ENCODE results near the gene ZNF423.
"Not testable (repeated sequence)": the region's sequence is repeated elsewhere in the genome, so short reads cannot be mapped to it uniquely, and the experiment has no call there.

Gene ZNF423

GRCh38 chr16:49583911-49584310 lies 272.0 kb downstream of the ZNF423 start:
- DNase-seq (ENCODE audit: low spot score): no peak

- DNase-seq (ENCODE audit: low spot score): no peak
Observed at GRCh38 chr16:49581630-49582298, 274.1 kb downstream of the ZNF423 start.

GRCh38 chr16:49580751-49581303 lies 275.1 kb downstream of the ZNF423 start:
- DNase-seq (ENCODE audit: low spot score): no peak

- DNase-seq (ENCODE audit: low spot score): no peak
Observed at GRCh38 chr16:49578435-49579024, 277.4 kb downstream of the ZNF423 start.

GRCh38 chr16:49578018-49578417 lies 277.9 kb downstream of the ZNF423 start:
- no peak for DNase-seq (ENCODE audit: low spot score)

- DNase-seq (ENCODE audit: low spot score): no peak
Observed at GRCh38 chr16:49576941-49577340, 279.0 kb downstream of the ZNF423 start.

- DNase-seq (ENCODE audit: low spot score): no peak
Observed at GRCh38 chr16:49576173-49576494, 279.8 kb downstream of the ZNF423 start.

- no peak for DNase-seq (ENCODE audit: low spot score)
Observed at GRCh38 chr16:49575346-49576172, 280.4 kb downstream of the ZNF423 start.

GRCh38 chr16:49574826-49575225 lies 281.1 kb downstream of the ZNF423 start:
- no peak for DNase-seq (ENCODE audit: low spot score)

GRCh38 chr16:49567950-49568349 lies 288.0 kb downstream of the ZNF423 start:
- no peak for DNase-seq (ENCODE audit: low spot score)

GRCh38 chr16:49566432-49566831 lies 289.5 kb downstream of the ZNF423 start:
- no peak for DNase-seq (ENCODE audit: low spot score)

- no peak for DNase-seq (ENCODE audit: low spot score)
Observed at GRCh38 chr16:49564496-49565229, 291.2 kb downstream of the ZNF423 start.

- DNase-seq (ENCODE audit: low spot score): no peak
Observed at GRCh38 chr16:49563666-49564065, 292.2 kb downstream of the ZNF423 start.

- DNase-seq (ENCODE audit: low spot score): not testable (repeated sequence)
Observed at GRCh38 chr16:49562894-49563293, 293.0 kb downstream of the ZNF423 start.

- no peak for DNase-seq (ENCODE audit: low spot score)
Observed at GRCh38 chr16:49562228-49562627, 293.7 kb downstream of the ZNF423 start.

- DNase-seq (ENCODE audit: low spot score): no peak
Observed at GRCh38 chr16:49560004-49560830, 295.7 kb downstream of the ZNF423 start.

- no peak for DNase-seq (ENCODE audit: low spot score)
Observed at GRCh38 chr16:49559242-49559641, 296.7 kb downstream of the ZNF423 start.

- DNase-seq (ENCODE audit: low spot score): no peak
Observed at GRCh38 chr16:49558451-49558850, 297.5 kb downstream of the ZNF423 start.

GRCh38 chr16:49556606-49557446 lies 299.1 kb downstream of the ZNF423 start:
- no peak for DNase-seq (ENCODE audit: low spot score)

- DNase-seq (ENCODE audit: low spot score): no peak
Observed at GRCh38 chr16:49556249-49556605, 299.7 kb downstream of the ZNF423 start.

- DNase-seq (ENCODE audit: low spot score): no peak
Observed at GRCh38 chr16:49554681-49555080, 301.2 kb downstream of the ZNF423 start.
